Hematopoietic multipotent progenitor cell treated with erythropoietin and hydrocortisone succinate and interleukin-3 and kit ligand, for 15 days (in vitro differentiated cells): ENCODE data around the gene BCL2L11.

Source experiments
- DNase-seq: peaks from one replicate; pipeline ENCODE4 v3.0.0-alpha.2; 2015; ENCODE audit warnings: low spot score

The BCL2L11 gene

GRCh38 chr2:111192776-111193368 lies 72.2 kb downstream of the BCL2L11 start:
- DNase-seq, result no peak

GRCh38 chr2:111194835-111195621 lies 74.3 kb downstream of the BCL2L11 start:
- peak; percentile 39 for DNase-seq

GRCh38 chr2:111196435-111196834 lies 75.7 kb downstream of the BCL2L11 start:
- no peak for DNase-seq

GRCh38 chr2:111198701-111199100 lies 78.0 kb downstream of the BCL2L11 start:
- DNase-seq, result no peak

GRCh38 chr2:111199840-111200239 lies 79.1 kb downstream of the BCL2L11 start:
- no peak for DNase-seq

GRCh38 chr2:111200333-111200881 lies 79.7 kb downstream of the BCL2L11 start:
- no peak for DNase-seq

- DNase-seq, result no peak
These were observed 80.5 kb downstream of the BCL2L11 start for GRCh38 chr2:111201214-111201613.

- DNase-seq, result no peak
These were observed 81.7 kb downstream of the BCL2L11 start for GRCh38 chr2:111202266-111203040.

GRCh38 chr2:111204706-111205105 lies 84.0 kb downstream of the BCL2L11 start:
- DNase-seq, result no peak

- no peak for DNase-seq
These were observed 85.1 kb downstream of the BCL2L11 start for GRCh38 chr2:111205774-111206173.

- no peak for DNase-seq
These were observed 87.1 kb downstream of the BCL2L11 start for GRCh38 chr2:111207851-111208250.

- no peak for DNase-seq
These were observed 87.9 kb downstream of the BCL2L11 start for GRCh38 chr2:111208639-111209038.

GRCh38 chr2:111209045-111209514 lies 88.4 kb downstream of the BCL2L11 start:
- no peak for DNase-seq

- DNase-seq, result no peak
These were observed 89.3 kb downstream of the BCL2L11 start for GRCh38 chr2:111210036-111210435.

- no peak for DNase-seq
These were observed 93.2 kb downstream of the BCL2L11 start for GRCh38 chr2:111213877-111214276.

- DNase-seq, result no peak
These were observed 96.3 kb downstream of the BCL2L11 start for GRCh38 chr2:111216811-111217652.
